Measurements from ENCODE around the gene DDX6. TPM values are rescaled to one million over a fixed set of nuclear protein-coding genes. Genes with fewer than 3 reads are reported as not detected.

DDX6 gene
- total and polyA plus RNA-seq, 2 experiments from 2014 or later, result 68.3 to 205 TPM

GRCh38 chr11:118735203-118735602, 55.8 kb downstream of the DDX6 start (continued):
- TF ChIP-seq REST (IDR thresholded peaks at IDR 0.05; ENCODE audit: unreplicated experiment) (no peak), EZH2phosphoT487 (IDR thresholded peaks at IDR 0.05; ENCODE audit: unreplicated experiment) (no peak), JUNB (IDR thresholded peaks at IDR 0.05; ENCODE audit: unreplicated experiment) (no peak), POLR2AphosphoS5 (IDR thresholded peaks at IDR 0.05; ENCODE audit: low read depth) (no peak), EZH2 (IDR thresholded peaks at IDR 0.05; ENCODE audit: low read depth, unreplicated experiment) (no peak)
- TF ChIP-seq, protein P1, sequence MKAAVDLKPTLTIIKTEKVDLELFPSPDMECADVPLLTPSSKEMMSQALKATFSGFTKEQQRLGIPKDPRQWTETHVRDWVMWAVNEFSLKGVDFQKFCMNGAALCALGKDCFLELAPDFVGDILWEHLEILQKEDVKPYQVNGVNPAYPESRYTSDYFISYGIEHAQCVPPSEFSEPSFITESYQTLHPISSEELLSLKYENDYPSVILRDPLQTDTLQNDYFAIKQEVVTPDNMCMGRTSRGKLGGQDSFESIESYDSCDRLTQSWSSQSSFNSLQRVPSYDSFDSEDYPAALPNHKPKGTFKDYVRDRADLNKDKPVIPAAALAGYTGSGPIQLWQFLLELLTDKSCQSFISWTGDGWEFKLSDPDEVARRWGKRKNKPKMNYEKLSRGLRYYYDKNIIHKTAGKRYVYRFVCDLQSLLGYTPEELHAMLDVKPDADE (IDR thresholded peaks at IDR 0.05), result no peak

- Mint-ChIP-seq H3K9me3 (peaks cover 43% of the 10 kb centered on the region), H3K4me1 (peaks cover 10% of the 10 kb centered on the region), H3K36me3 (ENCODE audit: low read depth) (peaks cover 76% of the 10 kb centered on the region), H3K27ac (no peak overlapping the region), H3K4me3 (no peak overlapping the region; the same call in 2 of the 3 replicates), H3K27me3 (ENCODE audit: insufficient read depth, low read depth, poor library complexity) (no peaks in the 10 kb centered on the region)
- H3K27me3 ChIP-seq (ENCODE audit: insufficient read depth), result no peaks in the 10 kb centered on the region
- ATAC-seq (no peak; the same call in 2 of the 3 replicates), DNase-seq (ENCODE audit: low spot score) (no peak)
- peaks cover 58% of the 10 kb centered on the region for H3K79me2 ChIP-seq (replicated peaks; ENCODE audit: insufficient read depth)
- peaks cover 28% of the 10 kb centered on the region for H3K36me3 ChIP-seq (ENCODE audit: insufficient read depth)
- peaks cover 18% of the 10 kb centered on the region for H3K4me1 ChIP-seq (ENCODE audit: insufficient read depth)
- H3K4me3 ChIP-seq, result no peak overlapping the region
- H3K9me2 ChIP-seq (ENCODE audit: insufficient read depth), result no peaks in the 10 kb centered on the region
- no peak overlapping the region for H2AFZ ChIP-seq
- H3K27ac ChIP-seq (ENCODE audit: low read depth), result peak overlapping the region; percentile 67; the same call in 1 of the 2 replicates
- H3K4me2 ChIP-seq, result 0 out of 2 replicates have a peak overlapping the region, but pooled peaks have one; percentile 42
- H3F3A ChIP-seq (replicated peaks; ENCODE audit: low read depth), result peaks cover 9% of the 10 kb centered on the region; the same call in 1 of the 2 replicates
- 0 out of 2 replicates have a peak, but pooled peaks cover 3% of the 10 kb centered on the region for H4K20me1 ChIP-seq (replicated peaks; ENCODE audit: insufficient read depth)
- TF ChIP-seq STAT1 (IDR thresholded peaks at IDR 0.05; ENCODE audit: unreplicated experiment) (no peak), ZNF462 (CRISPR knock-in tag; IDR thresholded peaks at IDR 0.05) (no peak), JUNB (IDR thresholded peaks at IDR 0.05; ENCODE audit: unreplicated experiment) (no peak)
- TF ChIP-seq, protein P2, sequence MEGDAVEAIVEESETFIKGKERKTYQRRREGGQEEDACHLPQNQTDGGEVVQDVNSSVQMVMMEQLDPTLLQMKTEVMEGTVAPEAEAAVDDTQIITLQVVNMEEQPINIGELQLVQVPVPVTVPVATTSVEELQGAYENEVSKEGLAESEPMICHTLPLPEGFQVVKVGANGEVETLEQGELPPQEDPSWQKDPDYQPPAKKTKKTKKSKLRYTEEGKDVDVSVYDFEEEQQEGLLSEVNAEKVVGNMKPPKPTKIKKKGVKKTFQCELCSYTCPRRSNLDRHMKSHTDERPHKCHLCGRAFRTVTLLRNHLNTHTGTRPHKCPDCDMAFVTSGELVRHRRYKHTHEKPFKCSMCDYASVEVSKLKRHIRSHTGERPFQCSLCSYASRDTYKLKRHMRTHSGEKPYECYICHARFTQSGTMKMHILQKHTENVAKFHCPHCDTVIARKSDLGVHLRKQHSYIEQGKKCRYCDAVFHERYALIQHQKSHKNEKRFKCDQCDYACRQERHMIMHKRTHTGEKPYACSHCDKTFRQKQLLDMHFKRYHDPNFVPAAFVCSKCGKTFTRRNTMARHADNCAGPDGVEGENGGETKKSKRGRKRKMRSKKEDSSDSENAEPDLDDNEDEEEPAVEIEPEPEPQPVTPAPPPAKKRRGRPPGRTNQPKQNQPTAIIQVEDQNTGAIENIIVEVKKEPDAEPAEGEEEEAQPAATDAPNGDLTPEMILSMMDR (conservative IDR thresholded peaks at IDR 0.05; ENCODE audit: low read depth in 2 of 2), result no peak
These were observed 56.9 kb downstream of the DDX6 start for GRCh38 chr11:118734031-118734430.
